ENCODE results near the gene GPR162. TPM values are rescaled to one million over a fixed set of nuclear protein-coding genes. Genes with fewer than 3 reads are reported as not detected.

GPR162 gene
- total RNA-seq, 2 donors from 2014 or later: 0.78 TPM; not detected in 1

DNA sequence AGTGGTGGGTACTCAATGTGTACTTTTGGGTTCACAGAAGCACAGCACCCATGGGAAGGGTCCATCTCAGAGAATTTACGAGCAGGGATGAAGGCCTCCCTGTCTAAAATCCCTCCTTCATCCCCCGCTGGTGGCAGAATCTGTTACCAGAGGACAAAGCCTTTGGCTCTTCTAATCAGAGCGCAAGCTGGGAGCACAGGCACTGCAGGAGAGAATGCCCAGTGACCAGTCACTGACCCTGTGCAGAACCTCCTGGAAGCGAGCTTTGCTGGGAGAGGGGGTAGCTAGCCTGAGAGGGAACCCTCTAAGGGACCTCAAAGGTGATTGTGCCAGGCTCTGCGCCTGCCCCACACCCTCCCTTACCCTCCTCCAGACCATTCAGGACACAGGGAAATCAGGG lies 1.5 kb upstream of the GPR162 start:
- H3K4me3 ChIP-seq: no peak overlapping the region
- DNase-seq: no peak
- TF ChIP-seq, protein P1, sequence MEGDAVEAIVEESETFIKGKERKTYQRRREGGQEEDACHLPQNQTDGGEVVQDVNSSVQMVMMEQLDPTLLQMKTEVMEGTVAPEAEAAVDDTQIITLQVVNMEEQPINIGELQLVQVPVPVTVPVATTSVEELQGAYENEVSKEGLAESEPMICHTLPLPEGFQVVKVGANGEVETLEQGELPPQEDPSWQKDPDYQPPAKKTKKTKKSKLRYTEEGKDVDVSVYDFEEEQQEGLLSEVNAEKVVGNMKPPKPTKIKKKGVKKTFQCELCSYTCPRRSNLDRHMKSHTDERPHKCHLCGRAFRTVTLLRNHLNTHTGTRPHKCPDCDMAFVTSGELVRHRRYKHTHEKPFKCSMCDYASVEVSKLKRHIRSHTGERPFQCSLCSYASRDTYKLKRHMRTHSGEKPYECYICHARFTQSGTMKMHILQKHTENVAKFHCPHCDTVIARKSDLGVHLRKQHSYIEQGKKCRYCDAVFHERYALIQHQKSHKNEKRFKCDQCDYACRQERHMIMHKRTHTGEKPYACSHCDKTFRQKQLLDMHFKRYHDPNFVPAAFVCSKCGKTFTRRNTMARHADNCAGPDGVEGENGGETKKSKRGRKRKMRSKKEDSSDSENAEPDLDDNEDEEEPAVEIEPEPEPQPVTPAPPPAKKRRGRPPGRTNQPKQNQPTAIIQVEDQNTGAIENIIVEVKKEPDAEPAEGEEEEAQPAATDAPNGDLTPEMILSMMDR (IDR thresholded peaks at IDR 0.05): no peak
- TF ChIP-seq POLR2A (IDR thresholded peaks at IDR 0.05): no peak
- H3K4me1 ChIP-seq: peaks cover 8% of the 10 kb centered on the region
- intact Hi-C loops (cut with DNase I): no loop called here
- WGBS, 2 donors: 66 to 67% methylated on average over 2 to 5 of the region's 5 CpGs
- H3K9me3 ChIP-seq: no peaks in the 10 kb centered on the region
- H3K27ac ChIP-seq: no peak overlapping the region
- no peaks in the 10 kb centered on the region for H3K36me3 ChIP-seq (replicated peaks in 1 of 2; ENCODE audit: insufficient read depth in 1 of 2, low read depth in 2 of 2)
- no peak for ATAC-seq
- H3K27me3 ChIP-seq: peaks cover 0 to 19% of the 10 kb centered on the region in 2 donors

DNA sequence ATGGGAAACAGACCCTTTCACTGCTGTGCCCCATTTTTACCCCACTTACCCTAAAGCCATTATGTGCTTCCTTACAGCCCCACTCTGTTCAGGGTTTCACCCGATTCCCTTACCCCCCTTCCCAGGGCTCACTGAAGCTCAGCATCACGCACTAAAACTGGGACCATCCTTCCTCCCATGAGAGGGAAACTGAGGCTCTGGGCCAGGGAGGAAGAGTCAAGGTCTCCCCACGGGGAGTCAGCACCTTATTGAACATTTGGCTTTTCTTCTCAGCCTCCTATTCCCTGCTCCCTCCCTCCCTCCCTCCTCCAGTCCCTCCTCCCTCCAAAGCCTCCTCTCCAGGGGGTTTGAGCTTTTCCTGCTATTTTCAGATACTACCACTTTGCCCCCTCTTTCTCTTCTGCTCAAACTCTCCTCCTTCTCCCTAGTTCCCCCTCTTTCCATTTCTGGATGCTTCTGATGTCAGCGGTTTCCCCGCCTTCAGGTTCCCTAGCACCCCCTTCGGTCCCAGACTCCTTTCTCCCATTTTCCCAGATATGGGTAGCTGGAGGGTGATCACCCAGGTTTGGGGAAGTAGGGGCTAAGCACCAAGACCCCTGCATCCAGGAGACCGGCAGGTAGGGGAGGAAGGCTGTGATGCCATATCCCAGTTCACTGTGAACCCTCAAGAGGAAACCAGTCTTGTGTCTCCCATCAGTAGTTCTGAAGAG lies 960 bp downstream of the GPR162 start:
- no peak for TF ChIP-seq POLR2A (IDR thresholded peaks at IDR 0.05)
- TF ChIP-seq, protein P1 (IDR thresholded peaks at IDR 0.05): no peak
- ATAC-seq (no peak), DNase-seq (no peak)
- no peaks in the 10 kb centered on the region for H3K36me3 ChIP-seq (replicated peaks in 1 of 2; ENCODE audit: insufficient read depth in 1 of 2, low read depth in 2 of 2)
- WGBS, 2 donors: 41 to 44% methylated on average over 7 of the region's 7 CpGs
- H3K4me3 ChIP-seq: no peak overlapping the region
- intact Hi-C loops (cut with DNase I): no loop called here
- H3K27ac ChIP-seq: no peak overlapping the region
- peaks cover 0 to 22% of the 10 kb centered on the region in 2 donors for H3K27me3 ChIP-seq
- H3K4me1 ChIP-seq: peaks cover 20% of the 10 kb centered on the region
- H3K9me3 ChIP-seq: no peaks in the 10 kb centered on the region

DNA sequence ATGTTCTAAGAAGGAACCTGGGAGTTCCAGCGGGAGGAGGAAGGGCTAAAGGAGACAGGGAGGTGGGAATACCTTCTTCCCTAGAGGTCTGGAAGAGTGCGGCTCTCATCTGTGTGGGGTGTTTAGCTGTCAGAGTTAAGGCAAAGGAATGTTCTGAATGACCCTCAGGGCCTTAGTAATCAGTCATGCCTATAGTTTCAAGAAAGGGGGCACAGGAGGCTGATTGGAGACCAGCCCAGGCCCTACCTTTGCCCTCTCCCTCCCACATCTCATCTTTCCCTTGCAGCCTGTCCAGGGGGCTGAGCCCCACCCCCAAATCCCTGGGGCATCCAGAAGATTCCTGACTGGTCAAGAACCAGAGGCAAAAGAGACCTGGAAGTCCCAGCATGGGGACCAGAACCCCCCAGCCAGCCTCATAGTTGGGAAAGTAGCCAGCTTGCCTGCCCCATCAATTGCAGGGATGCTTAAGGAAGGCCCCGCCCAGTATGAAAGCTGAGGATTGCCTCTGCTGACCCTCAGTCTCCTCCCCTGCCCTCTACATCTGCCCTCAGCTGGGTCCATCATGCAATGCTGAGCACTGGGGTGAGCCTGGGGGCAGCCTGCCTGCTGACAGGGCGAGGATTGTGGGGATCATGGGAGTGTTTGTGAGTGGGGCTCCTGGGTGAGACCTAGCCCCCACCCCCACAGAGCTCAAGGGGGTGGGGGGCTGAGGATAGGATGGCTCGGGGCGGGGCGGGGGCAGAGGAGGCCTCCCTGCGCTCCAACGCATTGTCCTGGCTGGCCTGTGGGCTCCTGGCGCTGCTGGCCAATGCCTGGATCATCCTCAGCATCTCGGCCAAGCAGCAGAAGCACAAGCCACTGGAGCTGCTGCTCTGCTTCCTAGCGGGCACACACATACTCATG lies 1.8 kb downstream of the GPR162 start:
- no peaks in the 10 kb centered on the region for H3K36me3 ChIP-seq (replicated peaks in 1 of 2; ENCODE audit: insufficient read depth in 1 of 2, low read depth in 2 of 2)
- ATAC-seq (no peak), DNase-seq (no peak)
- TF ChIP-seq, protein P1 (IDR thresholded peaks at IDR 0.05): no peak
- no peak for TF ChIP-seq POLR2A (IDR thresholded peaks at IDR 0.05)
- intact Hi-C loops (cut with DNase I): no loop called here
- no peak overlapping the region for H3K27ac ChIP-seq
- H3K9me3 ChIP-seq: no peaks in the 10 kb centered on the region
- 41 to 46% methylated on average over 7 to 9 of the region's 12 CpGs for WGBS, 2 donors
- peaks cover 23% of the 10 kb centered on the region for H3K4me1 ChIP-seq
- H3K4me3 ChIP-seq: no peak overlapping the region
- H3K27me3 ChIP-seq: peaks cover 0 to 22% of the 10 kb centered on the region in 2 donors

DNA sequence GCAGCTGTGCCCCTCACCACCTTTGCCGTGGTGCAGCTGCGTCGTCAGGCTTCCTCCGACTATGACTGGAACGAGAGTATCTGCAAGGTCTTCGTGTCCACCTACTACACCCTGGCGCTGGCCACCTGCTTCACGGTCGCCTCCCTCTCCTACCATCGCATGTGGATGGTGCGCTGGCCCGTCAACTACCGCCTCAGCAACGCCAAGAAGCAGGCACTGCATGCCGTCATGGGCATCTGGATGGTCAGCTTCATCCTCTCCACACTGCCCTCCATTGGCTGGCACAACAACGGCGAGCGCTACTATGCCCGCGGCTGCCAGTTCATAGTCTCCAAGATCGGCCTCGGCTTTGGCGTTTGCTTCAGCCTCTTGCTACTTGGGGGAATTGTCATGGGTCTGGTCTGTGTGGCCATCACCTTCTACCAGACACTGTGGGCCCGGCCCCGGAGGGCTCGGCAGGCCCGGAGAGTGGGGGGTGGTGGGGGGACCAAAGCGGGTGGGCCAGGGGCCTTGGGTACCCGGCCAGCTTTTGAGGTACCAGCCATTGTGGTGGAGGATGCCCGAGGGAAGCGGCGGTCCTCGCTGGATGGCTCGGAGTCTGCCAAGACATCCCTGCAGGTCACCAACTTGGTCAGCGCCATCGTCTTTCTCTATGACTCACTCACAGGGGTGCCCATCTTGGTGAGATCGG lies 2.6 kb downstream of the GPR162 start:
- no peaks in the 10 kb centered on the region for H3K9me3 ChIP-seq
- intact Hi-C loops (cut with DNase I): no loop called here

More for the DNA sequence above, 2.6 kb downstream of the GPR162 start:
- Histone ChIP-seq H3K4me3 (no peak overlapping the region), H3K4me1 (peaks cover 30% of the 10 kb centered on the region), H3K36me3 (replicated peaks in 1 of 2; ENCODE audit: insufficient read depth in 1 of 2, low read depth in 2 of 2) (no peaks in the 10 kb centered on the region), H3K27me3 (peaks cover 0 to 22% of the 10 kb centered on the region in 2 donors), H3K27ac (no peak overlapping the region)
- ATAC-seq (no peak), DNase-seq (peak in 1 of 4 donors; percentile 29)
- 58 to 65% methylated on average over 4 to 33 of the region's 37 CpGs for WGBS, 2 donors
- TF ChIP-seq, protein P1 (IDR thresholded peaks at IDR 0.05): no peak
- no peak for TF ChIP-seq POLR2A (IDR thresholded peaks at IDR 0.05)
